ENCODE measurements around the gene RIPOR2.

The RIPOR2 gene

GRCh38 chr6:24760210-24760609, 175.6 kb downstream of the RIPOR2 start (continued):
- TF ChIP-seq, protein P1, sequence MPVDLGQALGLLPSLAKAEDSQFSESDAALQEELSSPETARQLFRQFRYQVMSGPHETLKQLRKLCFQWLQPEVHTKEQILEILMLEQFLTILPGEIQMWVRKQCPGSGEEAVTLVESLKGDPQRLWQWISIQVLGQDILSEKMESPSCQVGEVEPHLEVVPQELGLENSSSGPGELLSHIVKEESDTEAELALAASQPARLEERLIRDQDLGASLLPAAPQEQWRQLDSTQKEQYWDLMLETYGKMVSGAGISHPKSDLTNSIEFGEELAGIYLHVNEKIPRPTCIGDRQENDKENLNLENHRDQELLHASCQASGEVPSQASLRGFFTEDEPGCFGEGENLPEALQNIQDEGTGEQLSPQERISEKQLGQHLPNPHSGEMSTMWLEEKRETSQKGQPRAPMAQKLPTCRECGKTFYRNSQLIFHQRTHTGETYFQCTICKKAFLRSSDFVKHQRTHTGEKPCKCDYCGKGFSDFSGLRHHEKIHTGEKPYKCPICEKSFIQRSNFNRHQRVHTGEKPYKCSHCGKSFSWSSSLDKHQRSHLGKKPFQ (tag by site-specific recombination; IDR thresholded peaks at IDR 0.05), result 0 out of 2 replicates have a peak, but pooled peaks have one; percentile 35
- 0 out of 2 replicates have a peak, but pooled peaks have one; percentile 42 for TF ChIP-seq ZNF404 (tag by site-specific recombination; IDR thresholded peaks at IDR 0.05)
- no peak for TF ChIP-seq ZNF600 (tag by site-specific recombination; IDR thresholded peaks at IDR 0.05)
- TF ChIP-seq YY2 (tag by site-specific recombination; IDR thresholded peaks at IDR 0.05), result no peak
- no peak for TF ChIP-seq ZNF146 (tag by site-specific recombination; IDR thresholded peaks at IDR 0.05)
- no peak for TF ChIP-seq KLF7 (tag by site-specific recombination; IDR thresholded peaks at IDR 0.05; ENCODE audit: borderline replicate concordance)
- TF ChIP-seq ZNF501 (tag by site-specific recombination; IDR thresholded peaks at IDR 0.05), result no peak
- TF ChIP-seq ZNF664 (tag by site-specific recombination; IDR thresholded peaks at IDR 0.05), result no peak
- TF ChIP-seq ZNF544 (tag by site-specific recombination; IDR thresholded peaks at IDR 0.05), result no peak
- TF ChIP-seq ZNF398 (tag by site-specific recombination; IDR thresholded peaks at IDR 0.05), result no peak
- no peak for TF ChIP-seq PRDM10 (tag by site-specific recombination; IDR thresholded peaks at IDR 0.05)
- TF ChIP-seq ZNF707 (tag by site-specific recombination; IDR thresholded peaks at IDR 0.05), result no peak
- TF ChIP-seq ZNF266 (tag by site-specific recombination; IDR thresholded peaks at IDR 0.05; ENCODE audit: low read depth), result 0 out of 2 replicates have a peak, but pooled peaks have one; percentile 69
- no peak for TF ChIP-seq ZNF175 (tag by site-specific recombination; IDR thresholded peaks at IDR 0.05)
- TF ChIP-seq ZNF350 (tag by site-specific recombination; IDR thresholded peaks at IDR 0.05), result no peak
- TF ChIP-seq, protein P2, sequence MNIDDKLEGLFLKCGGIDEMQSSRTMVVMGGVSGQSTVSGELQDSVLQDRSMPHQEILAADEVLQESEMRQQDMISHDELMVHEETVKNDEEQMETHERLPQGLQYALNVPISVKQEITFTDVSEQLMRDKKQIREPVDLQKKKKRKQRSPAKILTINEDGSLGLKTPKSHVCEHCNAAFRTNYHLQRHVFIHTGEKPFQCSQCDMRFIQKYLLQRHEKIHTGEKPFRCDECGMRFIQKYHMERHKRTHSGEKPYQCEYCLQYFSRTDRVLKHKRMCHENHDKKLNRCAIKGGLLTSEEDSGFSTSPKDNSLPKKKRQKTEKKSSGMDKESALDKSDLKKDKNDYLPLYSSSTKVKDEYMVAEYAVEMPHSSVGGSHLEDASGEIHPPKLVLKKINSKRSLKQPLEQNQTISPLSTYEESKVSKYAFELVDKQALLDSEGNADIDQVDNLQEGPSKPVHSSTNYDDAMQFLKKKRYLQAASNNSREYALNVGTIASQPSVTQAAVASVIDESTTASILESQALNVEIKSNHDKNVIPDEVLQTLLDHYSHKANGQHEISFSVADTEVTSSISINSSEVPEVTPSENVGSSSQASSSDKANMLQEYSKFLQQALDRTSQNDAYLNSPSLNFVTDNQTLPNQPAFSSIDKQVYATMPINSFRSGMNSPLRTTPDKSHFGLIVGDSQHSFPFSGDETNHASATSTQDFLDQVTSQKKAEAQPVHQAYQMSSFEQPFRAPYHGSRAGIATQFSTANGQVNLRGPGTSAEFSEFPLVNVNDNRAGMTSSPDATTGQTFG (tag by site-specific recombination; IDR thresholded peaks at IDR 0.05; ENCODE audit: borderline replicate concordance), result no peak
- TF ChIP-seq ZSCAN30 (tag by site-specific recombination; IDR thresholded peaks at IDR 0.05), result no peak
- TF ChIP-seq ZNF571 (tag by site-specific recombination; IDR thresholded peaks at IDR 0.05), result no peak
- TF ChIP-seq ZNF704 (tag by site-specific recombination; IDR thresholded peaks at IDR 0.05), result no peak
- TF ChIP-seq ZNF596 (tag by site-specific recombination; IDR thresholded peaks at IDR 0.05), result no peak
- TF ChIP-seq, protein P3, sequence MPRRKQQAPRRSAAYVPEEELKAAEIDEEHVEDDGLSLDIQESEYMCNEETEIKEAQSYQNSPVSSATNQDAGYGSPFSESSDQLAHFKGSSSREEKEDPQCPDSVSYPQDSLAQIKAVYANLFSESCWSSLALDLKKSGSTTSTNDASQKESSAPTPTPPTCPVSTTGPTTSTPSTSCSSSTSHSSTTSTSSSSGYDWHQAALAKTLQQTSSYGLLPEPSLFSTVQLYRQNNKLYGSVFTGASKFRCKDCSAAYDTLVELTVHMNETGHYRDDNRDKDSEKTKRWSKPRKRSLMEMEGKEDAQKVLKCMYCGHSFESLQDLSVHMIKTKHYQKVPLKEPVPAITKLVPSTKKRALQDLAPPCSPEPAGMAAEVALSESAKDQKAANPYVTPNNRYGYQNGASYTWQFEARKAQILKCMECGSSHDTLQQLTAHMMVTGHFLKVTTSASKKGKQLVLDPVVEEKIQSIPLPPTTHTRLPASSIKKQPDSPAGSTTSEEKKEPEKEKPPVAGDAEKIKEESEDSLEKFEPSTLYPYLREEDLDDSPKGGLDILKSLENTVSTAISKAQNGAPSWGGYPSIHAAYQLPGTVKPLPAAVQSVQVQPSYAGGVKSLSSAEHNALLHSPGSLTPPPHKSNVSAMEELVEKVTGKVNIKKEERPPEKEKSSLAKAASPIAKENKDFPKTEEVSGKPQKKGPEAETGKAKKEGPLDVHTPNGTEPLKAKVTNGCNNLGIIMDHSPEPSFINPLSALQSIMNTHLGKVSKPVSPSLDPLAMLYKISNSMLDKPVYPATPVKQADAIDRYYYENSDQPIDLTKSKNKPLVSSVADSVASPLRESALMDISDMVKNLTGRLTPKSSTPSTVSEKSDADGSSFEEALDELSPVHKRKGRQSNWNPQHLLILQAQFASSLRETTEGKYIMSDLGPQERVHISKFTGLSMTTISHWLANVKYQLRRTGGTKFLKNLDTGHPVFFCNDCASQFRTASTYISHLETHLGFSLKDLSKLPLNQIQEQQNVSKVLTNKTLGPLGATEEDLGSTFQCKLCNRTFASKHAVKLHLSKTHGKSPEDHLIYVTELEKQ (tag by site-specific recombination; IDR thresholded peaks at IDR 0.05; ENCODE audit: borderline replicate concordance), result no peak
- TF ChIP-seq GFI1B (tag by site-specific recombination; IDR thresholded peaks at IDR 0.05), result 0 out of 2 replicates have a peak, but pooled peaks have one; percentile 14
- no peak for TF ChIP-seq ZNF24 (tag by site-specific recombination; IDR thresholded peaks at IDR 0.05)
- no peak for TF ChIP-seq ZNF830 (tag by site-specific recombination; IDR thresholded peaks at IDR 0.05; ENCODE audit: low read depth)
- no peak for TF ChIP-seq ZNF701 (tag by site-specific recombination; IDR thresholded peaks at IDR 0.05)

All from HEK293 (cell line).